GM23338 (cell line): Measurements from ENCODE around the gene OPN4.

Source experiments
- CREB1 ChIP-seq: fragments of 250-450 bp; sonication (Bioruptor Pico); IDR thresholded peaks from 2 replicates; pipeline ENCODE4 v1.5.0; 2020; ENCODE audit warnings: low read depth, mild to moderate bottlenecking, moderate library complexity
- EZH2 ChIP-seq: fragments of 200-600 bp; sonication (generic); IDR thresholded peaks from one replicate; pipeline ENCODE4 v1.8.0; 2017; ENCODE audit warnings: antibody characterized with exemption, mild to moderate bottlenecking, low read depth; ENCODE audit not compliant: unreplicated experiment
- EZH2phosphoT487 ChIP-seq: fragments of 200-600 bp; sonication (generic); IDR thresholded peaks from one replicate; pipeline ENCODE4 v1.8.1; 2018; ENCODE audit warnings: antibody characterized with exemption; ENCODE audit not compliant: unreplicated experiment
- JUNB ChIP-seq: IDR thresholded peaks from one replicate; pipeline ENCODE4 v1.6.1; 2016; ENCODE audit warnings: antibody characterized with exemption; ENCODE audit not compliant: unreplicated experiment
- POLR2AphosphoS5 ChIP-seq: IDR thresholded peaks from 2 replicates; pipeline ENCODE4 v1.6.1; 2016; ENCODE audit warnings: antibody characterized with exemption, low read depth
- STAT1 ChIP-seq: IDR thresholded peaks from one replicate; pipeline ENCODE4 v1.6.1; 2016; ENCODE audit warnings: antibody characterized with exemption; ENCODE audit not compliant: unreplicated experiment
- ZNF331 ChIP-seq: fragments of 250-450 bp; sonication (Bioruptor Pico); IDR thresholded peaks from 2 replicates; pipeline ENCODE4 v1.5.0; 2020; ENCODE audit warnings: low read depth, mild to moderate bottlenecking, moderate library complexity
- TF ChIP-seq, protein P1 (sequence below): IDR thresholded peaks from one replicate; pipeline ENCODE4 v1.6.1; 2018; ENCODE audit warnings: antibody characterized with exemption; ENCODE audit not compliant: unreplicated experiment
- TF ChIP-seq, protein P2 (sequence below), 2 experiments: fragments of 200-600 bp in 1 of 2; sonication (generic) in 1 of 2; conservative IDR thresholded peaks; 2 replicates each; pipeline versions ENCODE4 v1.5.1 to v1.6.1; 2016 to 2017; ENCODE audit warnings: antibody characterized with exemption in 2 of 2, low read depth in 2 of 2, mild to moderate bottlenecking in 2 of 2, moderate library complexity in 1 of 2
- TF ChIP-seq, protein P3 (sequence below): IDR thresholded peaks from 2 replicates; pipeline ENCODE4 v1.6.1; 2016; ENCODE audit warnings: antibody characterized with exemption

DNA sequence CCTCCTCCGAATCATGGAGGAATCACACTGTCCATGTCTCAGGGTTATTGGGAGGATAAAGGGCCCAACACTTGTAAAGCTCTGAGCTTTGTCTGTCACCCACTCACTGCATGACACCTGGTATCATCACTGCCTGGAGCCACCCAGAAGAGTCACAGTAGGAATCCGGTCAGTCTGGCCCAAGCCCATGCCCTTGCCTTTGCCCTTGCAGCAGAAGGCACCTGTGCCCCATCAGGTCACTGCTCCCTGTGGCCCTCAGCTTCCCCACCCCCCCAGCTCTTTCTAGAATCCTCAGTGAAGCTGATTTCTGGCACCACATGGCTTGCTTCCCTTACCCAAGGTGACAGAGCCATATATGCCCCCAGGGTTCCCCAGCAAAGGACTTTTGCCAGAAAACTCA, 28.3 kb downstream of the OPN4 start:
- TF ChIP-seq POLR2AphosphoS5 = no peak
- TF ChIP-seq, protein P1, sequence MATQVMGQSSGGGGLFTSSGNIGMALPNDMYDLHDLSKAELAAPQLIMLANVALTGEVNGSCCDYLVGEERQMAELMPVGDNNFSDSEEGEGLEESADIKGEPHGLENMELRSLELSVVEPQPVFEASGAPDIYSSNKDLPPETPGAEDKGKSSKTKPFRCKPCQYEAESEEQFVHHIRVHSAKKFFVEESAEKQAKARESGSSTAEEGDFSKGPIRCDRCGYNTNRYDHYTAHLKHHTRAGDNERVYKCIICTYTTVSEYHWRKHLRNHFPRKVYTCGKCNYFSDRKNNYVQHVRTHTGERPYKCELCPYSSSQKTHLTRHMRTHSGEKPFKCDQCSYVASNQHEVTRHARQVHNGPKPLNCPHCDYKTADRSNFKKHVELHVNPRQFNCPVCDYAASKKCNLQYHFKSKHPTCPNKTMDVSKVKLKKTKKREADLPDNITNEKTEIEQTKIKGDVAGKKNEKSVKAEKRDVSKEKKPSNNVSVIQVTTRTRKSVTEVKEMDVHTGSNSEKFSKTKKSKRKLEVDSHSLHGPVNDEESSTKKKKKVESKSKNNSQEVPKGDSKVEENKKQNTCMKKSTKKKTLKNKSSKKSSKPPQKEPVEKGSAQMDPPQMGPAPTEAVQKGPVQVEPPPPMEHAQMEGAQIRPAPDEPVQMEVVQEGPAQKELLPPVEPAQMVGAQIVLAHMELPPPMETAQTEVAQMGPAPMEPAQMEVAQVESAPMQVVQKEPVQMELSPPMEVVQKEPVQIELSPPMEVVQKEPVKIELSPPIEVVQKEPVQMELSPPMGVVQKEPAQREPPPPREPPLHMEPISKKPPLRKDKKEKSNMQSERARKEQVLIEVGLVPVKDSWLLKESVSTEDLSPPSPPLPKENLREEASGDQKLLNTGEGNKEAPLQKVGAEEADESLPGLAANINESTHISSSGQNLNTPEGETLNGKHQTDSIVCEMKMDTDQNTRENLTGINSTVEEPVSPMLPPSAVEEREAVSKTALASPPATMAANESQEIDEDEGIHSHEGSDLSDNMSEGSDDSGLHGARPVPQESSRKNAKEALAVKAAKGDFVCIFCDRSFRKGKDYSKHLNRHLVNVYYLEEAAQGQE = no peak
- TF ChIP-seq, protein P2, sequence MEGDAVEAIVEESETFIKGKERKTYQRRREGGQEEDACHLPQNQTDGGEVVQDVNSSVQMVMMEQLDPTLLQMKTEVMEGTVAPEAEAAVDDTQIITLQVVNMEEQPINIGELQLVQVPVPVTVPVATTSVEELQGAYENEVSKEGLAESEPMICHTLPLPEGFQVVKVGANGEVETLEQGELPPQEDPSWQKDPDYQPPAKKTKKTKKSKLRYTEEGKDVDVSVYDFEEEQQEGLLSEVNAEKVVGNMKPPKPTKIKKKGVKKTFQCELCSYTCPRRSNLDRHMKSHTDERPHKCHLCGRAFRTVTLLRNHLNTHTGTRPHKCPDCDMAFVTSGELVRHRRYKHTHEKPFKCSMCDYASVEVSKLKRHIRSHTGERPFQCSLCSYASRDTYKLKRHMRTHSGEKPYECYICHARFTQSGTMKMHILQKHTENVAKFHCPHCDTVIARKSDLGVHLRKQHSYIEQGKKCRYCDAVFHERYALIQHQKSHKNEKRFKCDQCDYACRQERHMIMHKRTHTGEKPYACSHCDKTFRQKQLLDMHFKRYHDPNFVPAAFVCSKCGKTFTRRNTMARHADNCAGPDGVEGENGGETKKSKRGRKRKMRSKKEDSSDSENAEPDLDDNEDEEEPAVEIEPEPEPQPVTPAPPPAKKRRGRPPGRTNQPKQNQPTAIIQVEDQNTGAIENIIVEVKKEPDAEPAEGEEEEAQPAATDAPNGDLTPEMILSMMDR (conservative IDR thresholded peaks at IDR 0.05; ENCODE audit: low read depth in 2 of 2) = no peak
- no peak for TF ChIP-seq EZH2
- TF ChIP-seq EZH2phosphoT487 = no peak
- no peak for TF ChIP-seq JUNB
- no peak for TF ChIP-seq STAT1
- no peak for TF ChIP-seq ZNF331 (CRISPR knock-in tag)
- TF ChIP-seq, protein P3, sequence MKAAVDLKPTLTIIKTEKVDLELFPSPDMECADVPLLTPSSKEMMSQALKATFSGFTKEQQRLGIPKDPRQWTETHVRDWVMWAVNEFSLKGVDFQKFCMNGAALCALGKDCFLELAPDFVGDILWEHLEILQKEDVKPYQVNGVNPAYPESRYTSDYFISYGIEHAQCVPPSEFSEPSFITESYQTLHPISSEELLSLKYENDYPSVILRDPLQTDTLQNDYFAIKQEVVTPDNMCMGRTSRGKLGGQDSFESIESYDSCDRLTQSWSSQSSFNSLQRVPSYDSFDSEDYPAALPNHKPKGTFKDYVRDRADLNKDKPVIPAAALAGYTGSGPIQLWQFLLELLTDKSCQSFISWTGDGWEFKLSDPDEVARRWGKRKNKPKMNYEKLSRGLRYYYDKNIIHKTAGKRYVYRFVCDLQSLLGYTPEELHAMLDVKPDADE = no peak
- TF ChIP-seq CREB1 (CRISPR knock-in tag) = no peak
